Common myeloid progenitor, CD34-positive (primary cell): ENCODE data around the gene GPC5.

Experiments
- CTCF ChIA-PET: fragments of 350-600 bp; sonication (Branson Sonifier 250); formaldehyde crosslinking; loops from one replicate; lab custom pipeline; 2021; ENCODE audit warnings: antibody characterized with exemption; lab: Charles Lee
- POLR2A ChIA-PET: fragments of 350-600 bp; sonication (Branson Sonifier 250); formaldehyde crosslinking; loops from one replicate; lab custom pipeline; 2021; ENCODE audit warnings: antibody characterized with exemption; lab: Charles Lee
- DNase-seq, 3 donors: peaks; one replicate each; pipeline versions ENCODE4 v3.0.0 to v3.0.0-alpha.2; 2013
- H3K27ac ChIP-seq, 2 experiments: 1 replicate in 1 of 2; 2 replicates in 1 of 2; pipeline ENCODE4 v1.7.0; 2013; ENCODE audit warnings: inconsistent platforms in 2 of 2, low read length in 2 of 2, mild to moderate bottlenecking in 2 of 2, low read depth in 1 of 2, moderate library complexity in 1 of 2; ENCODE audit not compliant: severe bottlenecking in 2 of 2, insufficient read depth in 1 of 2, poor library complexity in 1 of 2
- H3K27me3 ChIP-seq, 5 experiments: replicated peaks in 2 of 5; 1 replicate in 3 of 5; 2 replicates in 2 of 5; pipeline versions ENCODE4 v1.6.1 to v1.7.0; 2013; ENCODE audit warnings: low read length in 4 of 5, mild to moderate bottlenecking in 2 of 5, moderate library complexity in 2 of 5, inconsistent platforms in 1 of 5; ENCODE audit not compliant: insufficient read depth in 5 of 5, control insufficient read depth in 4 of 5
- H3K36me3 ChIP-seq, 4 experiments: 1 replicate in 2 of 4; 2 replicates in 2 of 4; pipeline versions ENCODE4 v1.6.1 to v1.7.0; 2013; ENCODE audit warnings: low read length in 3 of 4, control low read depth in 1 of 4, mild to moderate bottlenecking in 1 of 4; ENCODE audit not compliant: control insufficient read depth in 4 of 4, insufficient read depth in 4 of 4
- H3K4me1 ChIP-seq, 4 experiments: 1 replicate in 3 of 4; 2 replicates in 1 of 4; pipeline versions ENCODE4 v1.6.1 to v1.7.1; 2013; ENCODE audit warnings: low read length in 3 of 4, mild to moderate bottlenecking in 3 of 4, control low read depth in 1 of 4, inconsistent platforms in 1 of 4, moderate library complexity in 1 of 4; ENCODE audit not compliant: control insufficient read depth in 4 of 4, insufficient read depth in 4 of 4; ENCODE audit errors: control extremely low read depth in 1 of 4
- H3K4me3 ChIP-seq, 7 experiments: 1 replicate in 4 of 7; 2 replicates in 3 of 7; pipeline versions ENCODE4 v1.5.1 to v1.7.0; 2013; ENCODE audit warnings: mild to moderate bottlenecking in 7 of 7, low read length in 6 of 7, moderate library complexity in 6 of 7, inconsistent platforms in 2 of 7, low read depth in 2 of 7, control low read depth in 1 of 7; ENCODE audit not compliant: insufficient read depth in 4 of 7, control insufficient read depth in 1 of 7; ENCODE audit errors: extremely low read depth in 1 of 7
- H3K9me3 ChIP-seq, 5 experiments: 1 replicate in 4 of 5; 2 replicates in 1 of 5; pipeline versions ENCODE4 v1.6.1 to v1.7.1; 2013; ENCODE audit warnings: low read length in 4 of 5, mild to moderate bottlenecking in 2 of 5, inconsistent platforms in 1 of 5, low read depth in 1 of 5, moderate library complexity in 1 of 5; ENCODE audit not compliant: control insufficient read depth in 4 of 5, insufficient read depth in 2 of 5; ENCODE audit errors: control extremely low read depth in 1 of 5
- WGBS: methylation state at CpG from one replicate; pipeline ENCODE4 v1.1.5; 2013; ENCODE audit not compliant: insufficient coverage; 5-methylcytosine and 5-hydroxymethylcytosine counted together

The GPC5 gene

DNA sequence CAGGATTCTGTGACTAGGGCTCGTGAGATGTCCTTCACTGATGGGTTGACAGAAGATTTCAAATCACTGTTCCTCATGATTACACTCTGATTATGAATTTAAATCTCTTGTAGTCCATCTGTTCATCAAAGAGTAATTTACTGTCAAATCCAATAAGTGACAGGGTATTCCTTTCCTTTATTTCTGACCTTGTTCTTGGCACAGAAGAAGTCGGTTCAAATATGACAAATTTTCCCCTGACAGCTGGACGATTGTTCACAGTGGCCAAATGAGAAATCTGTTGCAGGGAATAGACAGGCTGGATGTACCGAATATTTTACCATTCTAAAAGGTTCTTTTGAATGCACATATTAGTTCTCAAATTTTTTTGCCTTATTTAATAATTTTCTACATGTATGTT is 1060.9 kb downstream of the GPC5 start:
- no peak overlapping the region for H3K4me3 ChIP-seq
- ChIA-PET CTCF (no interaction called here), POLR2A (no interaction called here)
- DNase-seq = no peak
- WGBS = 94% methylated on average over 3 of the region's 4 CpGs
- no peak overlapping the region for H3K27ac ChIP-seq
- no peaks in the 10 kb centered on the region for H3K4me1 ChIP-seq
- no peaks in the 10 kb centered on the region for H3K36me3 ChIP-seq
- no peaks in the 10 kb centered on the region for H3K27me3 ChIP-seq
- H3K9me3 ChIP-seq = no peaks in the 10 kb centered on the region

DNA sequence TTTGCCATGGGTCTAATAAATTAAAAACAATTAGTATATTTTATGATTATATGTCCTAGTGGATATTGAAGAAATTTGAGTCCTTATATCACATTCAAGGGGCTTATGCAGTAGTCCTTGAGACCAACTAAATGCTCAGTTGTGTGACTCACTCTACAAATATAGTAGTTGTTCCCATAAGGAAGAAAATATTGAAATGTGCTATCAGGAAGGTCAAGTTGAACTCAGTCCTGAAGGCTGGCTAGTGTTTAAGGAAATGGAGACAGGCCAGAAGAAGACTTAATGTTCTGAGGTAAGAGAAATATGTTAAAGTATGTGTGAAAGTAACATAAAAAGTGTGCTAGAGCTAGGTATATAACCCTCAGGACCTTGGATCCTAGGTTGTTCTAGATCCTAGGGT is 1062.1 kb downstream of the GPC5 start:
- H3K27ac ChIP-seq = no peak overlapping the region
- POLR2A ChIA-PET = no interaction called here
- no peaks in the 10 kb centered on the region for H3K9me3 ChIP-seq
- H3K4me1 ChIP-seq = no peaks in the 10 kb centered on the region
- H3K4me3 ChIP-seq = no peak overlapping the region
- no peaks in the 10 kb centered on the region for H3K27me3 ChIP-seq
- CTCF ChIA-PET = no interaction called here
- DNase-seq = no peak
- no peaks in the 10 kb centered on the region for H3K36me3 ChIP-seq

GRCh38 chr13:92461402-92461801 is 1063.0 kb downstream of the GPC5 start:
- POLR2A ChIA-PET = no interaction called here
- H3K4me1 ChIP-seq = no peaks in the 10 kb centered on the region
- no peaks in the 10 kb centered on the region for H3K36me3 ChIP-seq
- WGBS = 88% methylated on average over 2 of the region's 3 CpGs
- CTCF ChIA-PET = interaction anchor here (0.6 kb wide), 1 partner anchor 197 kb away, joined by 3 read pairs; no protein-coding TSS in a partner anchor
- no peak for DNase-seq
- no peak overlapping the region for H3K27ac ChIP-seq
- no peaks in the 10 kb centered on the region for H3K9me3 ChIP-seq
- H3K4me3 ChIP-seq = no peak overlapping the region
- H3K27me3 ChIP-seq = no peaks in the 10 kb centered on the region

GRCh38 chr13:92461831-92462230 is 1063.4 kb downstream of the GPC5 start:
- Histone ChIP-seq H3K27me3 (no peaks in the 10 kb centered on the region), H3K36me3 (no peaks in the 10 kb centered on the region), H3K9me3 (no peaks in the 10 kb centered on the region), H3K27ac (no peak overlapping the region), H3K4me1 (no peaks in the 10 kb centered on the region), H3K4me3 (no peak overlapping the region)
- ChIA-PET POLR2A (no interaction called here), CTCF (interaction anchor here (0.6 kb wide), 1 partner anchor 198 kb away, joined by 3 read pairs; no protein-coding TSS in a partner anchor)
- WGBS = 95% methylated on average over 4 of the region's 5 CpGs
- no peak for DNase-seq

DNA sequence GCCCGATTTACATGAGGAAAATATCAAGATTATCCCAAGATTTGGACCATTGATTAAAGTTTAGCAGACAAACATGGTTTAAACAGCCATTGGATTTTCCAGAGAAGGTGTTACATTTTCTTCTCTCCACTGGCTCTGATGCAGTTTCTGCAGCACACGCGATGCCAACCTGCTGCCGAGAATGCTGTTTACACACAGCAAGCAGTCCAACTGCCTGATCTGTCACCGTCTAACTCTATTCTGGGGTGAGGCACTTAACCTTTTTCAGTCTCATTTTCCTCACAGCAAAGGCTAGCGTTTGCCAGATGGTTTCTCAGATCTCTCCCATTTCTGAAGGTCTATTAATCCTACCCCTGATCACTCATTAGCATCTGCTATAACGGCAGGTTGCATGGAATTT is 1064.7 kb downstream of the GPC5 start:
- no peak for DNase-seq
- no peaks in the 10 kb centered on the region for H3K36me3 ChIP-seq
- ChIA-PET CTCF (no interaction called here), POLR2A (no interaction called here)
- H3K27me3 ChIP-seq = no peaks in the 10 kb centered on the region
- H3K4me1 ChIP-seq = no peaks in the 10 kb centered on the region
- 78% methylated on average over 5 of the region's 7 CpGs for WGBS
- no peaks in the 10 kb centered on the region for H3K9me3 ChIP-seq
- H3K4me3 ChIP-seq = no peak overlapping the region
- H3K27ac ChIP-seq = no peak overlapping the region

GRCh38 chr13:92473765-92474475 is 1075.5 kb downstream of the GPC5 start:
- H3K27ac ChIP-seq = no peak overlapping the region
- DNase-seq = no peak
- CTCF ChIA-PET = interaction anchor here (0.6 kb wide), 1 partner anchor 269 kb away, joined by 3 read pairs; no protein-coding TSS in a partner anchor
- no peaks in the 10 kb centered on the region for H3K27me3 ChIP-seq
- no peaks in the 10 kb centered on the region for H3K4me1 ChIP-seq
- H3K36me3 ChIP-seq = no peaks in the 10 kb centered on the region
- WGBS = no CpG with 5 or more reads among the region's 3 CpGs
- no peaks in the 10 kb centered on the region for H3K9me3 ChIP-seq
- POLR2A ChIA-PET = no interaction called here
- no peak overlapping the region for H3K4me3 ChIP-seq

GRCh38 chr13:92480387-92480786 is 1082.0 kb downstream of the GPC5 start:
- 82% methylated on average over 2 of the region's 3 CpGs for WGBS
- CTCF ChIA-PET = no interaction called here
- POLR2A ChIA-PET = no interaction called here

More at GRCh38 chr13:92480387-92480786, 1082.0 kb downstream of the GPC5 start:
- no peak for DNase-seq
- no peaks in the 10 kb centered on the region for H3K4me1 ChIP-seq
- H3K36me3 ChIP-seq = no peaks in the 10 kb centered on the region
- no peaks in the 10 kb centered on the region for H3K27me3 ChIP-seq
- H3K4me3 ChIP-seq = no peak overlapping the region
- H3K9me3 ChIP-seq = no peaks in the 10 kb centered on the region
- H3K27ac ChIP-seq = no peak overlapping the region
